Measurements from ENCODE around the gene IGF1R.

Gene IGF1R

GRCh38 chr15:98648654-98649471 is 524 bp downstream of the IGF1R start:
- DNase-seq (ENCODE audit: low read depth in 1 of 2, low spot score in 1 of 2) = peak in 1 of 2 experiments; percentile 29
- no peak for TF ChIP-seq GABPA (IDR thresholded peaks at IDR 0.05; ENCODE audit: low read depth)
- TF ChIP-seq REST (IDR thresholded peaks at IDR 0.05; ENCODE audit: insufficient replicate concordance, low read depth) = peak; percentile 9
- Histone ChIP-seq H3K27ac (replicated peaks) (peak overlapping the region; percentile 89), H3K27me3 (ENCODE audit: insufficient read depth, poor library complexity, severe bottlenecking) (no peaks in the 10 kb centered on the region), H3K4me3 (replicated peaks; ENCODE audit: insufficient read depth, low read length) (peak overlapping the region; percentile 78)

GRCh38 chr15:98649472-98650416 is 1.4 kb downstream of the IGF1R start:
- H3K27me3 ChIP-seq (ENCODE audit: insufficient read depth, poor library complexity, severe bottlenecking) = no peaks in the 10 kb centered on the region
- TF ChIP-seq GABPA (IDR thresholded peaks at IDR 0.05; ENCODE audit: low read depth) = no peak
- TF ChIP-seq REST (IDR thresholded peaks at IDR 0.05; ENCODE audit: insufficient replicate concordance, low read depth) = no peak
- TF ChIP-seq CTCF (IDR thresholded peaks at IDR 0.05; ENCODE audit: insufficient read depth, low read length) = no peak

GRCh38 chr15:98650417-98651035 is 2.2 kb downstream of the IGF1R start:
- no peaks in the 10 kb centered on the region for H3K27me3 ChIP-seq (ENCODE audit: insufficient read depth, poor library complexity, severe bottlenecking)
- H3K4me3 ChIP-seq (replicated peaks; ENCODE audit: insufficient read depth, low read length) = peak overlapping the region; percentile 78
- TF ChIP-seq GABPA (IDR thresholded peaks at IDR 0.05; ENCODE audit: low read depth) (no peak), REST (IDR thresholded peaks at IDR 0.05; ENCODE audit: insufficient replicate concordance, low read depth) (no peak), CTCF (IDR thresholded peaks at IDR 0.05; ENCODE audit: insufficient read depth, low read length) (no peak), SPI1 (IDR thresholded peaks at IDR 0.05; ENCODE audit: borderline replicate concordance, low read depth) (no peak; the same call in 1 of the 2 replicates), POLR2AphosphoS5 (IDR thresholded peaks at IDR 0.05; ENCODE audit: low read depth) (no peak)
- DNase-seq (ENCODE audit: low read depth in 1 of 2, low spot score in 1 of 2) = peak in 1 of 2 experiments; percentile 45
- peak overlapping the region; percentile 89 for H3K27ac ChIP-seq (replicated peaks)

More at GRCh38 chr15:98649472-98650416, 1.4 kb downstream of the IGF1R start:
- Histone ChIP-seq H3K4me3 (replicated peaks; ENCODE audit: insufficient read depth, low read length) (peak overlapping the region; percentile 78), H3K27ac (replicated peaks) (peak overlapping the region; percentile 89)
- DNase-seq (ENCODE audit: low read depth in 1 of 2, low spot score in 1 of 2) = peak; percentile 29 to 60
